H9 (cell line): ENCODE measurements around the gene FFAR3. TPM values are rescaled to one million over a fixed set of nuclear protein-coding genes. Genes with fewer than 3 reads are reported as not detected.

ENCODE experiments used
- DNase-seq: peaks from one replicate; pipeline ENCODE4 v3.0.0-alpha.2; 2017
- H2AFZ ChIP-seq: one replicate; pipeline ENCODE4 v1.6.1; 2013; ENCODE audit warnings: mild to moderate bottlenecking, low read length, control low read depth, moderate library complexity
- H2AK5ac ChIP-seq: 2 replicates; pipeline ENCODE4 v1.6.1; 2013; ENCODE audit warnings: low read length, control low read depth, mixed read lengths; ENCODE audit not compliant: insufficient read length
- H2BK120ac ChIP-seq: one replicate; pipeline ENCODE4 v1.6.1; 2013; ENCODE audit warnings: low read depth, mild to moderate bottlenecking, low read length, control low read depth, inconsistent platforms; ENCODE audit not compliant: poor library complexity, severe bottlenecking
- H2BK12ac ChIP-seq: 2 replicates; pipeline ENCODE4 v1.6.1; 2013; ENCODE audit warnings: low read length, control low read depth, mixed read lengths, low read depth; ENCODE audit not compliant: insufficient read length
- H2BK15ac ChIP-seq: 2 replicates; pipeline ENCODE4 v1.6.1; 2013; ENCODE audit warnings: low read depth, low read length, control low read depth
- H2BK20ac ChIP-seq: one replicate; pipeline ENCODE4 v1.6.1; 2013; ENCODE audit warnings: low read depth, mild to moderate bottlenecking, low read length, control low read depth, inconsistent platforms; ENCODE audit not compliant: poor library complexity, severe bottlenecking
- H2BK5ac ChIP-seq: 2 replicates; pipeline ENCODE4 v1.6.1; 2013; ENCODE audit warnings: low read length, control low read depth, mixed read lengths; ENCODE audit not compliant: insufficient read length
- H3K14ac ChIP-seq: 2 replicates; pipeline ENCODE4 v1.6.1; 2013; ENCODE audit warnings: low read length, control low read depth; ENCODE audit not compliant: insufficient read depth
- H3K18ac ChIP-seq: 2 replicates; pipeline ENCODE4 v1.6.1; 2013; ENCODE audit warnings: low read depth, mild to moderate bottlenecking, mixed read lengths, low read length, control low read depth; ENCODE audit not compliant: insufficient read length
- H3K23ac ChIP-seq: 2 replicates; pipeline ENCODE4 v1.6.1; 2013; ENCODE audit warnings: low read length, control low read depth, mixed read lengths, low read depth; ENCODE audit not compliant: insufficient read length
- H3K23me2 ChIP-seq: 2 replicates; pipeline ENCODE4 v1.6.1; 2013; ENCODE audit warnings: low read depth, mild to moderate bottlenecking, mixed read lengths, low read length, control low read depth; ENCODE audit not compliant: insufficient read length, poor library complexity, severe bottlenecking
- H3K27ac ChIP-seq: 2 replicates; pipeline ENCODE4 v1.5.1; 2013; ENCODE audit warnings: low read length, control low read depth, mixed read lengths, low read depth; ENCODE audit not compliant: insufficient read length
- H3K27me3 ChIP-seq: 2 replicates; pipeline ENCODE4 v1.6.1; 2013; ENCODE audit warnings: low read length, control low read depth, inconsistent platforms; ENCODE audit not compliant: insufficient read depth
- H3K4ac ChIP-seq: 2 replicates; pipeline ENCODE4 v1.6.1; 2013; ENCODE audit warnings: low read depth, mild to moderate bottlenecking, control low read depth, inconsistent platforms, low read length, moderate library complexity
- H3K4me1 ChIP-seq: 2 replicates; pipeline ENCODE4 v1.6.1; 2013; ENCODE audit warnings: low read length, control low read depth, inconsistent platforms; ENCODE audit not compliant: insufficient read depth
- H3K4me2 ChIP-seq: 2 replicates; pipeline ENCODE4 v1.6.1; 2013; ENCODE audit warnings: low read length, control low read depth, mixed read lengths; ENCODE audit not compliant: insufficient read length, insufficient read depth
- H3K56ac ChIP-seq: 2 replicates; pipeline ENCODE4 v1.6.1; 2013; ENCODE audit warnings: low read depth, mild to moderate bottlenecking, mixed read lengths, low read length, control low read depth; ENCODE audit not compliant: insufficient read length
- H3K79me1 ChIP-seq: 2 replicates; pipeline ENCODE4 v1.6.1; 2013; ENCODE audit warnings: low read depth, mild to moderate bottlenecking, moderate library complexity, low read length, control low read depth, inconsistent platforms; ENCODE audit not compliant: insufficient read depth, poor library complexity, severe bottlenecking
- H3K79me2 ChIP-seq: 2 replicates; pipeline ENCODE4 v1.6.1; 2013; ENCODE audit warnings: low read length, control low read depth, inconsistent platforms; ENCODE audit not compliant: insufficient read depth
- H3K9ac ChIP-seq: 2 replicates; pipeline ENCODE4 v1.6.1; 2013; ENCODE audit warnings: low read length, control low read depth, mixed read lengths; ENCODE audit not compliant: insufficient read length; ENCODE audit errors: extremely low read depth
- H3K9me3 ChIP-seq: one replicate; pipeline ENCODE4 v1.6.1; 2013; ENCODE audit warnings: low read depth, low read length, inconsistent platforms; ENCODE audit not compliant: control insufficient read depth
- H3T11ph ChIP-seq: one replicate; pipeline ENCODE4 v1.6.1; 2013; ENCODE audit warnings: mild to moderate bottlenecking, low read length, control low read depth, inconsistent platforms
- H4K20me1 ChIP-seq: one replicate; pipeline ENCODE4 v1.6.1; 2013; ENCODE audit not compliant: control insufficient read depth, insufficient read length, insufficient read depth
- H4K5ac ChIP-seq: 2 replicates; pipeline ENCODE4 v1.6.1; 2013; ENCODE audit warnings: low read depth, mild to moderate bottlenecking, mixed read lengths, low read length, control low read depth; ENCODE audit not compliant: insufficient read length
- H4K8ac ChIP-seq: replicated peaks from 2 replicates; pipeline ENCODE4 v1.6.1; 2013; ENCODE audit warnings: low read length, control low read depth, mixed read lengths, low read depth; ENCODE audit not compliant: insufficient read length
- H4K91ac ChIP-seq: 2 replicates; pipeline ENCODE4 v1.6.1; 2013; ENCODE audit warnings: low read depth, mild to moderate bottlenecking, moderate library complexity, mixed read lengths, low read length, control low read depth; ENCODE audit not compliant: insufficient read length
- H3K27ac Mint-ChIP-seq, 3 experiments: 2 replicates in 2 of 3; 3 replicates in 1 of 3; pipeline ENCODE4 v1.8.0; 2020 to 2021; ENCODE audit warnings: mixed read lengths in 3 of 3, mild to moderate bottlenecking in 1 of 3, moderate library complexity in 1 of 3
- H3K27me3 Mint-ChIP-seq: 2 replicates; pipeline ENCODE4 v1.8.0; 2021; ENCODE audit warnings: low read depth, mild to moderate bottlenecking, moderate library complexity, mixed read lengths
- H3K36me3 Mint-ChIP-seq, 3 experiments: 2 replicates in 2 of 3; 3 replicates in 1 of 3; pipeline ENCODE4 v1.8.0; 2020 to 2021; ENCODE audit warnings: low read depth in 3 of 3, mixed read lengths in 3 of 3; ENCODE audit not compliant: insufficient read depth in 1 of 3
- H3K4me1 Mint-ChIP-seq, 2 experiments: 2 replicates each; pipeline ENCODE4 v1.8.0; 2020; ENCODE audit warnings: mixed read lengths in 2 of 2
- H3K4me3 Mint-ChIP-seq, 2 experiments: 2 replicates in 1 of 2; 3 replicates in 1 of 2; pipeline ENCODE4 v1.8.0; 2020 to 2021; ENCODE audit warnings: mild to moderate bottlenecking in 2 of 2, mixed read lengths in 2 of 2, moderate library complexity in 1 of 2
- H3K9me3 Mint-ChIP-seq, 2 experiments: 2 replicates in 1 of 2; 3 replicates in 1 of 2; pipeline ENCODE4 v1.8.0; 2020; ENCODE audit warnings: mild to moderate bottlenecking in 2 of 2, mixed read lengths in 2 of 2, moderate library complexity in 1 of 2
- CTCF ChIP-seq: fragments of 200-600 bp; sonication (generic); conservative IDR thresholded peaks from 3 replicates; pipeline ENCODE4 v1.8.0; 2021; ENCODE audit warnings: antibody characterized with exemption, mild to moderate bottlenecking
- WGBS: extraction: QIAGEN DNeasy Blood & Tissue Kit; methylation state at CpG from one replicate; pipeline ENCODE4 v1.1.7; 2013; ENCODE audit warnings: missing lambda C conversion rate, low lambda C conversion rate, mixed read lengths; ENCODE audit not compliant: insufficient read length; ENCODE audit errors: extremely low coverage; 5-methylcytosine and 5-hydroxymethylcytosine counted together
- total RNA-seq: library from RNA; stranded (reverse); gene quantifications from 2 replicates; pipeline ENCODE4 v1.2.1, GENCODE V29; 2021

FFAR3 gene
- total RNA-seq, 1 experiment from 2014 or later: not detected

DNA sequence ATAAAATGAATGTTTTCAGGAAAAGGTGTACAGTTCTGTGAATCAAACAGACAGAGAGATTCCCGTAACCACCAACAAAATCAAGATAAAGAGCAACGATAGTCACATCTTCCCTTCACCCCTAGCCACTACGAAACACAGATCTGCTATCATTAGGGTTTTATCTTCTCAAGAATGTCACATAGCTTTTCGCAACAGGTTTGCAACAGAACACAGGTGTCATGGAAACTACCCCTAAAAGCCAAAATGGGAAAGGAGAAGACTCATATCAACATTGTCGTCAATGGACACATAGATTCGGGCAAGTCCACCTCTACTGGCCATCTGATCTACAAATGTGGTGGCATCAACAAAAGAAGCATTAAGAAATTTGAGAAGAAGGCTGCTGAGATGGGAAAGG is 23.7 kb downstream of the FFAR3 start:
- H3K9me3 Mint-ChIP-seq: peaks cover 51 to 52% of the 10 kb centered on the region in 2 experiments

More for the DNA sequence above, 23.7 kb downstream of the FFAR3 start:
- no peaks in the 10 kb centered on the region for H3K27me3 ChIP-seq
- no peak overlapping the region for H3K18ac ChIP-seq
- no peak overlapping the region for H3K9ac ChIP-seq
- Mint-ChIP-seq H3K4me1 (peaks cover 11% of the 10 kb centered on the region in 2 experiments), H3K4me3 (no peak overlapping the region), H3K27me3 (peaks cover 39% of the 10 kb centered on the region), H3K36me3 (peaks cover 5 to 11% (median 9%) of the 10 kb centered on the region in 3 experiments), H3K27ac (no peak overlapping the region)
- no peaks in the 10 kb centered on the region for H3K4me1 ChIP-seq
- no peaks in the 10 kb centered on the region for H4K20me1 ChIP-seq
- no peak overlapping the region for H3T11ph ChIP-seq
- no peak for DNase-seq
- no peak overlapping the region for H4K8ac ChIP-seq
- no CpG with 5 or more reads among the region's 6 CpGs for WGBS
- H4K91ac ChIP-seq: no peak overlapping the region
- no peak for TF ChIP-seq CTCF
- H2BK5ac ChIP-seq: no peak overlapping the region
- no peak overlapping the region for H2BK15ac ChIP-seq
- no peaks in the 10 kb centered on the region for H3K23me2 ChIP-seq
- no peak overlapping the region for H3K14ac ChIP-seq
- no peak overlapping the region for H3K27ac ChIP-seq
- H2BK12ac ChIP-seq: no peak overlapping the region
- H2AFZ ChIP-seq: no peak overlapping the region
- H3K79me2 ChIP-seq: no peaks in the 10 kb centered on the region
- H2AK5ac ChIP-seq: no peak overlapping the region
- H3K56ac ChIP-seq: no peak overlapping the region
- no peak overlapping the region for H3K23ac ChIP-seq
- H3K9me3 ChIP-seq: peaks cover 20% of the 10 kb centered on the region
- no peak overlapping the region for H4K5ac ChIP-seq
- H2BK20ac ChIP-seq: no peak overlapping the region
- no peak overlapping the region for H2BK120ac ChIP-seq
- no peaks in the 10 kb centered on the region for H3K79me1 ChIP-seq
- no peak overlapping the region for H3K4ac ChIP-seq
- H3K4me2 ChIP-seq: no peak overlapping the region
